ENCODE measurements around the gene DENND4A.

DNA sequence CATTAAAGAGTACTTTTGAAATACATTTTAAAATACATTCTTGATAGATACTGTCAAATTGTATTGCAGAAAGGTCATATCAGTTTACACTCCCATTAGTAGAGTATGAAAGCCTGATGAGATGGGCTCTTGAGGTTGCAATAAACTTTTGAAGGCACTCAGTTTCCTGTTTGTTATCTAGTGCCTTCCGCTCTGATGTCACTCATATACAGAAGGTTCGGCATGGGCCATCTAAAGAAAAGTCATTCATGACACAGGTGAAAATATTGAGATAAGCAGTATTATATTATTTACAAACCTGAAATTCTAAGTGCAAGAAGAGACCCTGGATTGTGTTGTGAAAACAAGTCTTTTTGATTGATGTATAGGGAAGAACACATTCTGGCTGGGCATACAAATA is 36.5 kb upstream of the DENND4A start:
- TF ChIP-seq POLR2A (IDR thresholded peaks at IDR 0.05; ENCODE audit: low read depth, low read length) (no peak), POLR2AphosphoS5 (IDR thresholded peaks at IDR 0.05; ENCODE audit: low read depth, low read length) (no peak)

Data from GM12892 (cell line).